ENCODE data around the gene ZFYVE28. TPM values are rescaled to one million over a fixed set of nuclear protein-coding genes. Genes with fewer than 3 reads are reported as not detected.
"Not testable (repeated sequence)": the region's sequence is repeated elsewhere in the genome, so short reads cannot be mapped to it uniquely, and the experiment has no call there.

ZFYVE28 gene
- polyA plus RNA-seq, 1 of the 3 experiments (the other 2 are of a cell fraction) = 3.2 TPM

GRCh38 chr4:2275546-2276251 is 142.7 kb downstream of the ZFYVE28 start:
- CTCF ChIA-PET = no interaction called here
- no peaks in the 10 kb centered on the region for H3K9me2 ChIP-seq
- H3K27ac ChIP-seq (ENCODE audit: low read depth in 2 of 2, low read length in 1 of 2) = no peak overlapping the region
- no peak overlapping the region for H3K4me3 ChIP-seq (ENCODE audit: low read depth in 2 of 2, low read length in 1 of 2)
- no peaks in the 10 kb centered on the region for H3K9me3 ChIP-seq
- TF ChIP-seq FOXJ3 (CRISPR knock-in tag; IDR thresholded peaks at IDR 0.05) = no peak
- no peak for TF ChIP-seq GATA2 (CRISPR knock-in tag; IDR thresholded peaks at IDR 0.05)
- TF ChIP-seq, protein P1, sequence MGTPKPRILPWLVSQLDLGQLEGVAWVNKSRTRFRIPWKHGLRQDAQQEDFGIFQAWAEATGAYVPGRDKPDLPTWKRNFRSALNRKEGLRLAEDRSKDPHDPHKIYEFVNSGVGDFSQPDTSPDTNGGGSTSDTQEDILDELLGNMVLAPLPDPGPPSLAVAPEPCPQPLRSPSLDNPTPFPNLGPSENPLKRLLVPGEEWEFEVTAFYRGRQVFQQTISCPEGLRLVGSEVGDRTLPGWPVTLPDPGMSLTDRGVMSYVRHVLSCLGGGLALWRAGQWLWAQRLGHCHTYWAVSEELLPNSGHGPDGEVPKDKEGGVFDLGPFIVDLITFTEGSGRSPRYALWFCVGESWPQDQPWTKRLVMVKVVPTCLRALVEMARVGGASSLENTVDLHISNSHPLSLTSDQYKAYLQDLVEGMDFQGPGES (IDR thresholded peaks at IDR 0.05; ENCODE audit: low read depth, low read length) = no peak
- TF ChIP-seq EP300 (IDR thresholded peaks at IDR 0.05; ENCODE audit: borderline replicate concordance in 1 of 2, low read depth in 1 of 2, low read length in 1 of 2) = no peak
- TF ChIP-seq FOXM1 (IDR thresholded peaks at IDR 0.05; ENCODE audit: low read depth) = no peak
- TF ChIP-seq NFIC (IDR thresholded peaks at IDR 0.05; ENCODE audit: borderline replicate concordance) = no peak
- no peak for TF ChIP-seq NRF1 (IDR thresholded peaks at IDR 0.05; ENCODE audit: low read depth, low read length)
- no peak for TF ChIP-seq TEAD4 (IDR thresholded peaks at IDR 0.05; ENCODE audit: borderline replicate concordance, insufficient read depth)
- no peak for TF ChIP-seq TCF12 (IDR thresholded peaks at IDR 0.05)
- no peak for TF ChIP-seq ZBTB33 (IDR thresholded peaks at IDR 0.05; ENCODE audit: borderline replicate concordance, low read depth)
- TF ChIP-seq FOSL2 (IDR thresholded peaks at IDR 0.05; ENCODE audit: borderline replicate concordance, low read depth) = no peak
- TF ChIP-seq MEF2A (IDR thresholded peaks at IDR 0.05; ENCODE audit: borderline replicate concordance, low read depth) = no peak
- TF ChIP-seq MAX (IDR thresholded peaks at IDR 0.05; ENCODE audit: low read depth) = no peak
- no peak for TF ChIP-seq RCOR1 (IDR thresholded peaks at IDR 0.05; ENCODE audit: low read length)
- no peak for TF ChIP-seq PBX3 (IDR thresholded peaks at IDR 0.05)
- no peak for TF ChIP-seq GABPA (IDR thresholded peaks at IDR 0.05; ENCODE audit: low read depth)
- TF ChIP-seq POLR2AphosphoS5 (IDR thresholded peaks at IDR 0.05; ENCODE audit: low read depth, low read length) = no peak
- no peak for TF ChIP-seq RAD21 (IDR thresholded peaks at IDR 0.05; ENCODE audit: low read length)
- no peak for TF ChIP-seq CHD2 (IDR thresholded peaks at IDR 0.05; ENCODE audit: low read length, partially characterized antibody)
- TF ChIP-seq, protein P2, sequence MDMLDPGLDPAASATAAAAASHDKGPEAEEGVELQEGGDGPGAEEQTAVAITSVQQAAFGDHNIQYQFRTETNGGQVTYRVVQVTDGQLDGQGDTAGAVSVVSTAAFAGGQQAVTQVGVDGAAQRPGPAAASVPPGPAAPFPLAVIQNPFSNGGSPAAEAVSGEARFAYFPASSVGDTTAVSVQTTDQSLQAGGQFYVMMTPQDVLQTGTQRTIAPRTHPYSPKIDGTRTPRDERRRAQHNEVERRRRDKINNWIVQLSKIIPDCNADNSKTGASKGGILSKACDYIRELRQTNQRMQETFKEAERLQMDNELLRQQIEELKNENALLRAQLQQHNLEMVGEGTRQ (IDR thresholded peaks at IDR 0.05; ENCODE audit: borderline replicate concordance, low read depth, low read length) = no peak
- no peak overlapping the region for H2AFZ ChIP-seq (ENCODE audit: low read depth)
- H3K9ac ChIP-seq = no peak overlapping the region
- no peaks in the 10 kb centered on the region for H4K20me1 ChIP-seq (ENCODE audit: insufficient read depth)
- H3K79me2 ChIP-seq (ENCODE audit: insufficient read depth) = no peaks in the 10 kb centered on the region
- POLR2A ChIA-PET = no interaction called here
- DNase-seq = no peak
- H3K27me3 ChIP-seq (ENCODE audit: insufficient read depth) = no peaks in the 10 kb centered on the region
- no peaks in the 10 kb centered on the region for H3K36me3 ChIP-seq (replicated peaks in 1 of 2; ENCODE audit: control insufficient read depth in 1 of 2, insufficient read depth in 2 of 2, low read length in 1 of 2)
- H3K4me2 ChIP-seq = no peak overlapping the region
- H3K4me1 ChIP-seq (ENCODE audit: control insufficient read depth in 1 of 2, insufficient read depth in 2 of 2, low read depth in 1 of 2, low read length in 1 of 2) = peaks cover 0 to 23% of the 10 kb centered on the region in 2 experiments; a peak in 1 of 4 replicates
- no peaks in the 10 kb centered on the region for H3F3A ChIP-seq (replicated peaks; ENCODE audit: insufficient read depth)
- WGBS (ENCODE audit: low lambda C conversion rate) = 90% methylated on average over 39 of the region's 44 CpGs

DNA sequence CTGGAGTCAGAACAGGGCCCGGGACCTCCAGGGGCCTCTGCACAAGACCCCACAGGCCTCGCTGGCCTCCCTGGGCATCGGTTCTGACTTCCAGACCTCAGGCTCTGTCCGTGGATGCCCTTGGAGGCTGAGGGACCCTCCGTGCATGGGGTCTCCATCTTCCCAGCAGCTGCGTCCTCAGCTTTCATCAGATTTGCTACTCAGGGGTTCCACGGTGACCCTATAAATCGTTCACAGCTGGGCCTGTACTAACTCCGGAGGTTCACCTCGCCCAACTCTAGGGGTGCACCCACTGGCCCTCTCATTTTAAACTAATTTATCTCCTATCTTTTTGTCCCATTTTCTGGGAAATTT is 143.4 kb downstream of the ZFYVE28 start:
- H3K9me2 ChIP-seq; H3K79me2 ChIP-seq (ENCODE audit: insufficient read depth); H4K20me1 ChIP-seq (ENCODE audit: insufficient read depth); H3K27me3 ChIP-seq (ENCODE audit: insufficient read depth); H3K36me3 ChIP-seq (replicated peaks in 1 of 2; ENCODE audit: control insufficient read depth in 1 of 2, insufficient read depth in 2 of 2, low read length in 1 of 2); H3K9me3 ChIP-seq; H3K4me2 ChIP-seq; H3F3A ChIP-seq (replicated peaks; ENCODE audit: insufficient read depth); DNase-seq; H2AFZ ChIP-seq (ENCODE audit: low read depth); H3K4me3 ChIP-seq (ENCODE audit: low read depth in 2 of 2, low read length in 1 of 2); H3K9ac ChIP-seq; POLR2A ChIA-PET; H3K27ac ChIP-seq (ENCODE audit: low read depth in 2 of 2, low read length in 1 of 2): not testable (repeated sequence)
- peaks cover 0 to 26% of the 10 kb centered on the region in 2 experiments; a peak in 1 of 4 replicates for H3K4me1 ChIP-seq (ENCODE audit: control insufficient read depth in 1 of 2, insufficient read depth in 2 of 2, low read depth in 1 of 2, low read length in 1 of 2)
- WGBS (ENCODE audit: low lambda C conversion rate) = 83% methylated on average over 10 of the region's 10 CpGs
- CTCF ChIA-PET = interaction anchor here (1.2 kb wide), 1 partner anchor 41 kb away, joined by 3 read pairs; no protein-coding TSS in a partner anchor

All from SK-N-SH (cell line).